NCI-H2227 (cell line): ENCODE data around the gene MKRN3.
"Not testable (repeated sequence)": the region's sequence is repeated elsewhere in the genome, so short reads cannot be mapped to it uniquely, and the experiment has no call there.

ENCODE experiments used
- DNase-seq: peaks from one replicate; lab custom pipeline; 2025; ENCODE audit not compliant: unreplicated experiment; lab: John Stamatoyannopoulos, UW

MKRN3 gene

DNA sequence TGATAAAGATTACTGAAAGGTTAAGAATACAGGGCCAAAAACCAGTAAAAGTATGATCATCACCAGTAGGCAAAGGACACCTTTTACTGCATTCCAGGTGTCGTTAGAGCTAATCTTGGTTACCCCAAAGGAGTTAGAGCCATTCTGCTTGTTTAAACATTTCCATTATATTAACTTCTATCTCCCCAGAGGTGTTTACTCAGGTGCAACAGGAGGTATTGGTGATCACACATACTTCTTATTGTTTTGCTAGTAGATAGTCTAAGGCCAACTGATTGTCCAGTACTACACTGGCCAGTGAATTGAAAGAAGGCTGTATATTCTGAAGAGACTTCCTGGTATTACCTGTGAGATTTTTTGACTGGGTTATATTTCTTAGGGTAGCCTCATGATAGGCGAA, 22.8 kb downstream of the MKRN3 start:
- DNase-seq, result no peak

DNA sequence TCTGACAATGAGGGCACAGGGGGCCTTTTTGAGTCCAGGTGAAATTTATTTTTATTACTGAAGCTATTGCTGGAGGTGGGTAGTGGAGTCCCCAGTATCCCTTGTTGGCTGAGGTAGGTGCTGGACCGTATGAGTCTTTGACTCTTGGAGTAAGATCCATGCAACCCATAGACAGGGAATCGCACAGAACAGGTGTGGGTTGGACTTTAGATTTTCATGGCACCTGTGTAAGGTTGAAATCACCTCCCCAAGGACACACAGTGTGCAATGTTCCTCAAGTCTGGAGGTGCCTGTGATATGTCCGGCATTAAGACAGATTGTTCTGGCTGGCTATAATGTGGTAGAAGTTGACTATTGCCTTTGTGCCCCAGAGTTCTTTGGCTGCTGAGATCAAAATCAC, 23.5 kb downstream of the MKRN3 start:
- no peak for DNase-seq

DNA sequence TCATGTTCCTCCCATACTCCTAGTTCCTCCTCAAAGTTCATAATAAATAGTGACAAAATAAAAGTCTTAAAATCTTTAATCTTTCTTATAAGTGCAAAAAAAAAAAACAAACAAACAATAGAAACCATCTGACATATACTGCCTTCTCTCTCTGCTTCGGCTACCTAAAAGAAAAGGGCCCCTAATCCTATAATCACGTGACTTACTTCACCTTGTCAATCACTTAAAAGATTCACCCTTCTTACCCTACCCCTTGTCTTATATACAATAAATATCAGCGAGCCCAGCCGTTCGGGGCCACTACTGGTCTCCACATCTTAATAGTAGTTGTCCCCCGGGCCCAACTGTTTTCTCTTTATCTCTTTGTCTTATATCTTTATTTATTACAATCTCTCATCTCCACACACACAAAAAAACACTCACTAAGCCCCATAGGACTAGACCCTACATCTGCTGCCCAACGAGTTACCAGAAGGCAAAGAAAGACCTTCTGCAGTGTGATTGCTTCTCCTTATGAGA, 28.8 kb downstream of the MKRN3 start:
- DNase-seq, result no peak

DNA sequence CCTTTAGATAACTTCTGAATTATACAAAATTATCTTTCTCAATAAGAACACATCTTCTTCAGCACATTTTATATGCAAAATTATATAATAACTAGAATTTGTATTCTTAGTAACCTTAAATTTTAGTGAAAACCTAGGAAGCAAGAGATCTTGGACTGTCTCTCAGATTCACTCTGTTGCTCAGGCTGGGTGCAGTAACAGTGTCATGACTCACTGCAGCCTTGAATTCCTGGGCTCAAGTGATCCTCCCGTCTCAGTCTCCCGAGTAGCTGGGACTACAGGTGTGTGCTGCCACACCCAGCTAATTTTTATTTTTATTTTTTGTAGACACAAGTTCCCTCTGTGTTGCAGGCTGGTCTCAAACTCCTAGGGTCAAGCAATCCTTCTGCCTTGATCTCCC, 29.9 kb downstream of the MKRN3 start:
- DNase-seq, result no peak

DNA sequence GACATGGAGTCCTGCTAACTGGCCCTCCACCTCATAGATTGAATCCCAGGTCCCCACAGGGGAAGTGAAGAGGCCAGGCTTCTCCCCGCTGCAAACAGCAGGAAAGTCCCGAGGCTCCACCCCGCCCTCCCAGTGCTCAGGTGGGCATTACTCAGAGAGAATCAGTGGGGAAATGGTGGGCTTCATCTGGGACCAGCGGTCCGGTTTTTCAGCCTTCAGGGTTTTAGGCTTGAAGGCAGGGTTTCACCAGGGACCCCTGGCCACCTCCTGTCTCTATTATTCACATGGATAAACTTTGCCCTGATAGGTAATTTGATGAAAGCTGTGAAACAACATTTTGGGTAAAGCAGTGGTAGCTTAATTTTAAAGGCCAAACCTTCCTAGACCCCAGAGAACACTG, 31.3 kb downstream of the MKRN3 start:
- DNase-seq, result no peak

DNA sequence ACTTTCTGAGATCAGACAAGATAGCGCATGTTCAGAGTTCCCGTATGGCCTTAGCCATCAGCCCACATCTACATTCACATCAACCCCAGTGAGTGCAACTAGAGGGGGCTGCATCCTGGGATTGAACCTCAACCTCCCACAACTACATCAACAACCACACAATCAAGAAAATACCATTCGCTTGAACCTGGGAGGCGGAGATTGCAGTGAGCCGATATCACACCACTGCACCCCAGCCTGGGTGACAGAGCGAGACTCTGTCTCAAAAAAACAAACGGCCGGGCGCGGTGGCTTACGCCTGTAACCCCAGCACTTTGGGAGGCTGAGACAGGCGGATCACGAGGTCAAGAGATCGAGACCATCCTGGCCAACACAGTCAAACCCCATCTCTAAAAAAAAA, 31.8 kb downstream of the MKRN3 start:
- DNase-seq, result not testable (repeated sequence)

DNA sequence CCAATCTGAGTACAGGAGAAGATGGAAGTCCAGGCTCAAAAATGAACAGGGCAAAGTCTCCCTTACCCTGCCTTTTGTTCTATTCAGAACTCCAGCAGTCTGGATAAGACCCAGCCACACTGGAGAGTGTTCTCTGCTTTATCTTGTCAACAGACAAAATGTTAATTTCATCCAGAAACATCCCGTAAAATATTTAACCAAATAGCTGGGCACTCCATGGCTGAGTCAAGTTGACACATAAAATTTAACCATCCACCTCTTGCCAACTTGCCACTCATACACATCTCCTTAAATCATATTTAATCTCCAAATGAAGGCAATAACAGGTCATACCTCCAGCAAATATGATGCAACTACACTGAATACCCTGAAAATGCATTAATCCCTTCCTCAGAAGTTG, 33.6 kb downstream of the MKRN3 start:
- no peak for DNase-seq

DNA sequence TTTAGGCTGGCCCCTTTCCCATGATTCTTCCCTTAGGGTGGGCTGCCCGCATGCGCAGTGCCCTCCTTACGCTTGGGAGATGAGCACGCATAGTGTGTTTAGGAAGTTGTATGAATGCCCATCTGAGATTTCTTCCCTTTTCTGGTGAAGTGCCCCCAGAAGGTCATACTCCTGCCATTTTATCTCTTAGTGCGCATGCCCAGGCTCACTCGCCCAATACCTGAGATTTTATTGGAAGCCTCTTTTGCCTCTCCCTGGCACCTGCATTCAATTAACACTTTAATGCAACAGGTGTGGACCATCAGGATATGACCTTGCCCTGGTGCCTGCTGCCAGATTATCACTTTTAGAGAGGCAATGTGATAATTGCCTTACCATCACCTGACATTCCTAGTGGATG, 36.6 kb downstream of the MKRN3 start:
- no peak for DNase-seq

DNA sequence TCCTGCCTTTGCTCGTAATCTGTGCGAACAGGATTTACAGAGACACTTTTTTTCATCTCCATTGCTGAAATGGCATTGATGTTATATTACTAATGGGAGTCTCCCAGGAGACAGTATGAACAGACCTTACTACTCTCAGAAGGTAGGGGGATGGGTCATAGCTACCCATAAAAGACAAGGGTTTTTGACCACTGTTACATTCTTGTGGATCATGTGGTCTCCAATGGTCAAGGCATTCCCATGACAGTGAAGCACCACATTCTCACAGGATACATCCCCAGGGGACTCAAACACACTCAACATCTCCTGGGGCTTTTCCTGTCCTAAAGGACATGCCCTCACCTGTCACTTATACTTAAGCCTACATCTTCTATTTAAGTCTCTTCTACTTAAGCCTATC, 40.8 kb downstream of the MKRN3 start:
- no peak for DNase-seq

DNA sequence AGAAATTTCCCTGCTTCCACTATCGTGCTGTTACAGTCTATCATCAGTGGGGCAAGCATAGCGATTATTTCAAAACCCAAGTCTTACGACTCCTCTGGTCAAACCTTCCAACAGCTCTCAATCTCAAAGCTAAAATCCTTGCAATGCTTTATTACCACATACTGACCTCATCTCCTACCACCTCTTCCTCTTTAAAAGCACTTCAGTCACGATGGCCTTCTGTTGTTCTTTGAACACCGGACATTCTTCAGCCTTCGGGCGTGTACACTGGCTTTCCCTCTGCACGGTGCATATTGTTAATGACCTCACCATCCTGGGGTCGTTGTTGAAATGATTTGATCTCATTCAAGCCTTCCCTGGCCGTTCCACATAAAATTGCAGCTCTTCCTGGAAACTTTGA, 51.1 kb downstream of the MKRN3 start:
- DNase-seq, result peak; percentile 32
